Stomach (tissue), 4 donors: Measurements from ENCODE around the gene MUS81.

Experiments
- CTCF ChIP-seq, 7 experiments: fragments of 450-650 bp in 4 of 7; fragments of 200-600 bp in 3 of 7; sonication (generic) in 3 of 7; IDR thresholded peaks; one replicate each; pipeline ENCODE4 v1.5.1; 2016 to 2019; ENCODE audit warnings: antibody characterized with exemption in 7 of 7, control low read depth in 2 of 7, mild to moderate bottlenecking in 1 of 7
- EP300 ChIP-seq: sonication (generic); formaldehyde crosslinking; IDR thresholded peaks from one replicate; pipeline ENCODE4 v1.6.1; 2017; ENCODE audit warnings: antibody characterized with exemption
- POLR2A ChIP-seq, 4 donors: fragments of 450-650 bp; IDR thresholded peaks; one replicate each; pipeline ENCODE4 v1.6.1; 2016; ENCODE audit warnings: antibody characterized with exemption in 4 of 4, control low read depth in 2 of 4, mild to moderate bottlenecking in 1 of 4, moderate library complexity in 1 of 4
- POLR2AphosphoS5 ChIP-seq, 3 donors: sonication (generic); formaldehyde crosslinking; IDR thresholded peaks; one replicate each; pipeline ENCODE4 v1.6.1; 2016; ENCODE audit warnings: antibody characterized with exemption in 3 of 3

GRCh38 chr11:65817835-65818680, 42.2 kb upstream of the MUS81 start:
- TF ChIP-seq POLR2AphosphoS5 (IDR thresholded peaks at IDR 0.05) (peak; percentile 20 to 77 (median 46)), CTCF (IDR thresholded peaks at IDR 0.05) (peak in 5 of 7 experiments; percentile 93 to 100 (median 99)), POLR2A (IDR thresholded peaks at IDR 0.05) (no peak), EP300 (no peak)
